ENCODE measurements around the gene CCDC102B.

CCDC102B gene

DNA sequence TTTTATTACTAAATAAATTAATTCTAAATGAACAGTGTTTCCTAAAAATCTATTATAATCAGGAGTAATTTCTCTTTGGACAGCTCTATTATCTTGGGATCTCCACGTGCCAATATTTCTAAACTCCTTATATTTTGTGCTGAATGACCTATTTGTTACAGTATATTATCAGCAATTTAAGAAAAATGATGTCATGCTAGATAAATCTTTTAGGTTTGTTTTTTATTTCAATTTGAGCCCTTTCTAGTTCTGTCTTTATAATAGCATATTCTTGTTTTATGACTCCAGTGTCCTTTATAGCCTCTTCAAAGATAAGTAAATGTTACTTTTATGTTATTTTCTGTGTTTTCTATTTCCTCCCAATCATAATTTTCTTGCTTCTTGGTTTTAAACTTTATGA lies 269.2 kb downstream of the CCDC102B start:
- no peak for DNase-seq (ENCODE audit: low read depth in 2 of 2)
- H3K4me3 ChIP-seq (replicated peaks in 1 of 2; ENCODE audit: low read depth in 2 of 2, low read length in 2 of 2), result no peak overlapping the region
- TF ChIP-seq, protein P1, sequence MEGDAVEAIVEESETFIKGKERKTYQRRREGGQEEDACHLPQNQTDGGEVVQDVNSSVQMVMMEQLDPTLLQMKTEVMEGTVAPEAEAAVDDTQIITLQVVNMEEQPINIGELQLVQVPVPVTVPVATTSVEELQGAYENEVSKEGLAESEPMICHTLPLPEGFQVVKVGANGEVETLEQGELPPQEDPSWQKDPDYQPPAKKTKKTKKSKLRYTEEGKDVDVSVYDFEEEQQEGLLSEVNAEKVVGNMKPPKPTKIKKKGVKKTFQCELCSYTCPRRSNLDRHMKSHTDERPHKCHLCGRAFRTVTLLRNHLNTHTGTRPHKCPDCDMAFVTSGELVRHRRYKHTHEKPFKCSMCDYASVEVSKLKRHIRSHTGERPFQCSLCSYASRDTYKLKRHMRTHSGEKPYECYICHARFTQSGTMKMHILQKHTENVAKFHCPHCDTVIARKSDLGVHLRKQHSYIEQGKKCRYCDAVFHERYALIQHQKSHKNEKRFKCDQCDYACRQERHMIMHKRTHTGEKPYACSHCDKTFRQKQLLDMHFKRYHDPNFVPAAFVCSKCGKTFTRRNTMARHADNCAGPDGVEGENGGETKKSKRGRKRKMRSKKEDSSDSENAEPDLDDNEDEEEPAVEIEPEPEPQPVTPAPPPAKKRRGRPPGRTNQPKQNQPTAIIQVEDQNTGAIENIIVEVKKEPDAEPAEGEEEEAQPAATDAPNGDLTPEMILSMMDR (IDR thresholded peaks at IDR 0.05; ENCODE audit: low read depth, low read length), result no peak

- TF ChIP-seq, protein P1 (IDR thresholded peaks at IDR 0.05; ENCODE audit: low read depth, low read length), result no peak
- H3K4me3 ChIP-seq (replicated peaks in 1 of 2; ENCODE audit: low read depth in 2 of 2, low read length in 2 of 2), result no peak overlapping the region
- no peak for DNase-seq (ENCODE audit: low read depth in 2 of 2)
Measured at GRCh38 chr18:69071680-69072079, 273.8 kb downstream of the CCDC102B start.

DNA sequence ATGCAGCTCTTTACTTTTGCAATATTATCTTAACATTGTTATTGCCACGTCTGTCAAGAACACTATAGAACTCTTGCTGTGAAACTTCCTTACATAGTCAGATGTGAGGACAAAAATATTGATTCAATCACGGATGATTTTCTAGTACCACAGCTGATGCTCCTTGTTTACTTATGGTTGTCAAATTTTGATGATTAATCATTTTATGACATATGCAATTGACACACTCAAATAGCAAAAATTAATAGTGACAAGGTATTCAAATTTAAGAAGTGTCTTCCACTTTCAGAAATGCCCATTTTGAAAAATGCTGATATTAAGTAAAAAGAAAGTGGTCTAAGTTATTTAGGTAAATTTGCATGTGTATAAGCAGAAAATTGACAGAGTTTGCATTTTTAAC lies 284.0 kb downstream of the CCDC102B start:
- TF ChIP-seq, protein P1 (IDR thresholded peaks at IDR 0.05; ENCODE audit: low read depth, low read length), result no peak
- H3K4me3 ChIP-seq (replicated peaks in 1 of 2; ENCODE audit: low read depth in 2 of 2, low read length in 2 of 2), result no peak overlapping the region
- no peak for DNase-seq (ENCODE audit: low read depth in 2 of 2)

DNA sequence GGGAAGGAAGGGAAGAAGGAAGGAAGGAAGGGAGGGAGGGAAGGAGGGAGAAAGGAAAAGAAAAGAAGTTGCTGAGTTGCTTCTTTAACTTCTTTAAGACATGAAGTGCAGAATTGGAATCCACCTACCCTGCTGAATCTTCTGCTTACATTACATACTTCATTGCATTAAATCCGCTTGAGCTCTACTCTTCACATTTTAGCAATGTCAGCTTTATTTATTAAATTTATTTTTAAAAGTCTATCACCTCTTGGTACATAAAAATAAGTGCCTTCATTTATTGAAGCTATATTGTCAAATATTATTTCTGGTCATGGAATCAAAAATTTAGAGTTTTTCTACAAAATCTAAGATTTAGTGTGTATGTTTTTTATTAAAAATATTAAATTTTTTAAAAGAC lies 284.6 kb downstream of the CCDC102B start:
- no peak overlapping the region for H3K4me3 ChIP-seq (replicated peaks in 1 of 2; ENCODE audit: low read depth in 2 of 2, low read length in 2 of 2)
- no peak for DNase-seq (ENCODE audit: low read depth in 2 of 2)
- TF ChIP-seq, protein P1 (IDR thresholded peaks at IDR 0.05; ENCODE audit: low read depth, low read length), result no peak

- H3K4me3 ChIP-seq (replicated peaks in 1 of 2; ENCODE audit: low read depth in 2 of 2, low read length in 2 of 2), result no peak overlapping the region
- TF ChIP-seq, protein P1 (IDR thresholded peaks at IDR 0.05; ENCODE audit: low read depth, low read length), result no peak
- no peak for DNase-seq (ENCODE audit: low read depth in 2 of 2)
Measured at GRCh38 chr18:69085951-69086350, 288.1 kb downstream of the CCDC102B start.

- no peak for DNase-seq (ENCODE audit: low read depth in 2 of 2)
- no peak overlapping the region for H3K4me3 ChIP-seq (replicated peaks in 1 of 2; ENCODE audit: low read depth in 2 of 2, low read length in 2 of 2)
- TF ChIP-seq, protein P1 (IDR thresholded peaks at IDR 0.05; ENCODE audit: low read depth, low read length), result no peak
Measured at GRCh38 chr18:69088973-69089372, 291.1 kb downstream of the CCDC102B start.

DNA sequence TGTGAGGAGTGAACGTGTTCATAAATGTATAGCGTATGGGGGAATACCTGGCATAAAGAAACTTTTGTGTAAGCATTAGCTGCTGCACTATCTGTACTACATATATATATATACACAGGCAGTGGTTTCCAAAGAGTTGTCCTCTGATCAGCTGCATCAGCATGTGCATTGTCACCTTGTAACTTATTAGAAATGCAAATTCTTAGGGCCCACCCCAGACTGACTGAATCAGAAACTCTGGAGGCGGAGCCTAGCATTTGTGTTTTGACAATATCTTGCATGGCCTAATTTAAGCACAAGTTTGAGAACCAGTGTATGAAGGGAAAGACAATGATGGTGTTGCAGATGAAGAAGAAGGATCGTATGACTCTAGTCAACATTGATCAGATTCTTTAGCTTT lies 299.5 kb downstream of the CCDC102B start:
- no peak overlapping the region for H3K4me3 ChIP-seq (replicated peaks in 1 of 2; ENCODE audit: low read depth in 2 of 2, low read length in 2 of 2)
- TF ChIP-seq, protein P1 (IDR thresholded peaks at IDR 0.05; ENCODE audit: low read depth, low read length), result no peak
- DNase-seq (ENCODE audit: low read depth in 2 of 2), result no peak

Measured in cardiac fibroblast (primary cell).